ENCODE results near the gene HCAR3.
A peak's percentile ranks its signal among the peaks of the same experiment; 100 is the strongest.
"Not testable (repeated sequence)": the region's sequence is repeated elsewhere in the genome, so short reads cannot be mapped to it uniquely, and the experiment has no call there.

Gene HCAR3

DNA sequence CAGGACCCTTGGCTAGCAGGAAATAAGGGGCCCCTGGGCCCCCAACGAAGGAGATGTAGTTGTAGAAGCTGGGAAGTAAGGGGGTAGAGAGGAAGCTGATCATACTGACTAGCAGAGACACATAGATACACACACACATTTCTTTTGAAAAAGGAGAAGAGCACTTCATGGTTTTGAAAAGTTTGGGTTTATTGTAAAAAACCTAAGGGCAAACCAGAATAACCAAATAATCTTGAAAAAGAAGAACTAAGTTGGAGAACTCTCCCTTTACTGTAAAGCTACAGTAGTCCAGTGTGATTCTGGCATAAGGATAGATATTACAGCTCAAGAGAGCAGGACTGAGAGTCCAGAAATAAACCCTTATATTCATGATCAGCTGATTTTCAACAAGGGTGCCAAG lies 5.8 kb upstream of the HCAR3 start:
- DNase-seq (ENCODE audit: low spot score): no peak

DNA sequence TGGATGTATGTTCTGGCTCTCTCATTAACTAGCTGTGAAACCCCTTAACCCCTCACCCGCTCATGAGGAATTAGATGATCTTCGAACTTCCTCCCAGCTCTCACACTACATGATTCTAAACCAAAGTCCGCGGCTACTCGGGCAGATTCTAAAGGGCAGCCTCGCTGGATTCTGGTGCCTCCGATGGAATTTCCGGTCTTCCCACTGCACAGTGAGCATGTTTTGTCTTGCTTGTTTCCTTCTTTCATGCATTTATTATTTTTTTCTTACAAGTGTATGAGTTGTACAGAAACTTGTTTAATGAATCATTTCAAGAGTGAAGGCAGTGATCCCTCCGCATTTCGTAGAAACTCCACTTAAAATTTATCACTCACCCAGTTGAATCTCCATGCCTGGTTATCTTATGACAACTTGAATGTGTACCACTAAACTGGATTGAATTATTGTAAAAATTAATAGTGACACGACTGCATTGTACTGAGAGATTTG lies 4.5 kb upstream of the HCAR3 start:
- no peak for DNase-seq (ENCODE audit: low spot score)

DNA sequence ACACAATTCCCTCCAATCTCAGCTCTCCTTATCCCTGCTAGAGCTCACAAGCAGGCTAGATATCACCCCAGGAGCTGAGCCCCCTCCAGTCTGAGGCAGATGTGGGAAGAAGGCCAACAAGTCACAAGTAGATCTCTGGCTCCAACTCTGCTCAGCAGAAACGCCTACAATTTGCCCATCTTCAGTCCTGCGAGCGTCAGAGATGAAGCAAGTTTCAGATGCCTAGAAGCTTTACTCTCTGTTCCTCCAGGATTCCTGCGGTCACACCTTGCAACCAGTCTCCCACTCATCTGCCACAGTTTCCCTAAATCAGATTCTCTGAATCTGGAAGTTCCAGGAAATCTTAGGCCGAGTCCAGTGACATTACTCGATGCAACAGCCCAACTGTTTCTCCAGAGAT lies 1.4 kb downstream of the HCAR3 start:
- not testable (repeated sequence) for DNase-seq (ENCODE audit: low spot score)

DNA sequence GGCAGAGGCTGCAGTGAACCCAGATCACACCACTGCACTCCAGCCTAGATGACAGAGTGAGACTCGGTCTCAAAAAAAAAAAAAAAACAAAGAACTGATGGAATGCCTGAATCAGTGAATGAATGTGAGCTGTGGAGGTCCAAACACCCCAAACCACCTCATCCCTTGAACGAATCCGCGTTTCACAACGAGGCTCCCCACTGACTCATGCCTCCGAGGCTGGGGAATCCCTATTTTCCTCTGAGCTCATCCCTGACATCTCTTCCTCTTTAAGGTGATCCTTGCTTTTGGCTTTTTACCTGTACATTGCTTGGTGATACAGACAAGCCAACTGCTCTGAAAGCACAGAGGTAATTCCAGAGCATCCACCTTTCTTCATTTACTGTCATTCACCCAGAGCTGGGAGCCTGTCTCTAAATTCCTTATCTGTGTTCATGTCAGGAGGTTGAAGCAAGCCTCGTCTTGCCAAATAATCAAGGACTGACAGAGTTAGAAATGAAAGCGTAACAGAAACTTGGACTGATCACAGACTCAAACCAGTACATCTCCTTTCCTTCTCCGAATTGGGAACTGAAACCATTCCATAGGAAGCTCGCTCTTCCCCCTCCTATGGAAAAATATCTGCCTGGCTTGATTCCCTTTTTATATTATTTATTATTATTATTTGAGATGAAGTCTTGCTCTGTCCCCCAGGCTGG lies 3.0 kb downstream of the HCAR3 start:
- not testable (repeated sequence) for DNase-seq (ENCODE audit: low spot score)

DNA sequence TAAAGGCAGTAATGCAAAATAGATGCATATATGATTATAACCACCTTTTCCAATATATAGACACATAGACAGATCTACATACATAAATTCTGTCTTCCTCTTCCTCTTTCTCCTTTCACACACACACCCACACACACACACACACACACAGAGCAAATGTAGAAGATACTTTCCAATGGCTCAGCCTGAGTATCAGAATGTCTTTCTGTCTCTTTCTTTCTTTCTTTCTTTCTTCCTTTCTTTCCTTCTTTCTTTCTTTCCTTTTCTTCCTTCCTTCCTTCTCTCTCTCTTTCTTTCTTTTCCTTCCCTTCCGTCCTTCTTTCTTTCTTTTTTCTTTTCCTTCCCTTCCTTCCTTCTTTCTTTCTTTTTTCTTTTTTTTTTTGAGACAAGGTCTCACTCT lies 5.3 kb downstream of the HCAR3 start:
- not testable (repeated sequence) for DNase-seq (ENCODE audit: low spot score)

DNA sequence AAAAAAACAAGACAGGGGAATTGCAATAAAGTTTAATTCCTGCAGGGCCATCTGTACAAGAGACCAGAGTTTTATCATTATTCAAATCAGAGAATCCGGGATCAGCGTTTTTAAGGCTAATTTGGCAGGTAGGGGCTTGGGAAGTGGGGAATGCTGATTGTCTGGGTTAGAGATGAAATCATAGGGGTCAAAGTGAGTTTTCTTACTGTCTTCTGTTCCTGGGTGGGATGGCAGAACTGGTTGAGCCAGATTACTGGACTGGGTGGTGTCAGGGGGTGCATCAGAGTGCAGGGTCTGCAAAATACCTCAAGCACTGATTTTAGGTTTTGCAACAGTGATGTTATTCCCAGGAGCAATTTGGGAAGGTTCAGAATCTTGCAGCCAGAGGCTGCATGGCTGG lies 6.3 kb downstream of the HCAR3 start:
- not testable (repeated sequence) for DNase-seq (ENCODE audit: low spot score)

DNA sequence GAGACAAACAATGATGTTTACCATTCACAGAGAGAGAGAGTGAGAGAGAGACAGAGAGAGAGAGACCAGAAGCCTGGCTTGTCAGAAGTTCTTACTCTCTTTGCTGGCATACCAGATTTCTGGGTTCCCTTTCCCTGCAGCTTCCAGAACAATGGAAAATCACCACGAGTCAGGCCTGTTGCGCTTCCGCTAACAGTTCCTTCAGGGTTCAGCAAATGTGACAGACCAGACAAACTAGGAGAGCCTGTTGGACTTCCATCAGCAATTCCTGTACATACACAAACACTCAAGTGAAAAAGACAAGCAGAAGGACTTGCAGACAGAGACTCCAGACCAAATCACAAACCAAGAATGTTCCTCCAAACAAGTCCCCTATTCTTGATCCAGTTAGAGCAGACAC lies 7.3 kb downstream of the HCAR3 start:
- not testable (repeated sequence) for DNase-seq (ENCODE audit: low spot score)

DNA sequence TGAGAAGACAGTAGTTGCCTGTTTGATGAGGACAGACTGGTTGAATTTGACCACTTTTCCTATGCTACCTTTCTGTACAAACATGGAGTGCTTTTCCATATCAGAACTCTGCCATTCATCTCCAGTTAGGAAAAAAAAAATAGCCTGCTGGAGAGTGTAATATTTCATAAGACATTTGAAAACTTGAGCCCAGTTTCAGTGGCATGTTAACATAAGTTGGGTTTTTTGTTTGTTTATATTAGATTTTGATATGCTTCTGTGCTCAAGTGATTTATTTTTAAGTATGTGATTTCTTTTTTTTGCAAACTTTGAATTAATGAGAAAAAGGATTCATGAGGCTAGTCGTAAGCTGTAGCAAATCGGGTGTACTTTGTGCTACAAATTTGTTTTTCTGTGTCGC lies 12.8 kb downstream of the HCAR3 start:
- not testable (repeated sequence) for DNase-seq (ENCODE audit: low spot score)

DNA sequence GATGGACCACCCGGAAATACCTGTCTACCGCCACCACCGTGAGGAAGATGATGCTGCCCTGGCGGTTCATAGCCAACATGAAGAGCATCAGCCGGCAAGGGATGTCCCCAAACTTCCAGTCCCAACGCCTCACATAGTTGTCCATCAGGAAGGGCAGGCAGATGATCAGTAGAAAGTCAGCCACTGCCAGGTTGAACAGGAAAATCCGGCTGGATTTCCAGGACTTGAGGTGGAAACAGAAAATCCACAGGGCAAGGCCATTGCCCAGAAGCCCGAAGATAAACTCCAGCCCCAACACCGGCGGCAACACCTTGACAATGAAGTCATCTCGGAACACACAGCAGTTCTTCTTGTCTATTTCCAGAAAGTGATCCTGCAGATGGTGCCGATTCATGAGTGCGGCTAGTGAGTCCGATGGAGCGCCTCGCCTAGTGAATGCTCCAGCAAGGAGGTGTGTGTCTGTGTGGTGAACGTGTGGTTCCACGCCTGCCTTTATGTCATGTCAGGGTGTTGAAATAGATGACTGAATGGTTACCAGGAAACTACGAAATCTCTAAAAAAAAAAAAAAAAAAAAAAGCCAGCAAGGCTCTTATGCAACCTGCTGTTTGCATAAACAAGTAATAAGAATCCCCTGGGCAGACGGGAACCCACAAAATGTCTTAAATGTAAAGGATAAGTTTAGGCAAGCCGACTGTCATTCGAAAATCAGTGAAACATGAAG lies 13.6 kb downstream of the HCAR3 start, which contains the start of gene HCAR2:
HCAR2 (minus strand) TSS at position 468 of the 722 bp plus-strand sequence; CDS start at position 394, 74 bp downstream.
- DNase-seq (ENCODE audit: low spot score): not testable (repeated sequence)

DNA sequence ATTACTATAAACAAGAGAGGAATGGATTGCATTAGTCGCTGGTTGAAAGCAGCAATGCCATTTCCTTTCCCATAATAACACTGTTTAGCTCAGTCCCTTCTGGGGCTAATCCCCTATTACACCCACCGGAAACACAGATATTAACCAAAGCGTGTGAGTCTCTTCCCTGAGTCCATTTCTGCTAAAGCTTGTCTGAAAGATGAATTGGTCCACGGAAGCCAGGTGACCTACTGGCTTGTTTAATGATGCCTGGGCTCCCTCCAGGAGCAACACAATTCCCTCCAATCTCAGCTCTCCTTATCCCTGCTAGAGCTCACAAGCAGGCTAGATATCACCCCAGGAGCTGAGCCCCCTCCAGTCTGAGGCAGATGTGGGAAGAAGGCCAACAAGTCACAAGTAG lies 15.1 kb downstream of the HCAR3 start:
- DNase-seq (ENCODE audit: low spot score): not testable (repeated sequence)

DNA sequence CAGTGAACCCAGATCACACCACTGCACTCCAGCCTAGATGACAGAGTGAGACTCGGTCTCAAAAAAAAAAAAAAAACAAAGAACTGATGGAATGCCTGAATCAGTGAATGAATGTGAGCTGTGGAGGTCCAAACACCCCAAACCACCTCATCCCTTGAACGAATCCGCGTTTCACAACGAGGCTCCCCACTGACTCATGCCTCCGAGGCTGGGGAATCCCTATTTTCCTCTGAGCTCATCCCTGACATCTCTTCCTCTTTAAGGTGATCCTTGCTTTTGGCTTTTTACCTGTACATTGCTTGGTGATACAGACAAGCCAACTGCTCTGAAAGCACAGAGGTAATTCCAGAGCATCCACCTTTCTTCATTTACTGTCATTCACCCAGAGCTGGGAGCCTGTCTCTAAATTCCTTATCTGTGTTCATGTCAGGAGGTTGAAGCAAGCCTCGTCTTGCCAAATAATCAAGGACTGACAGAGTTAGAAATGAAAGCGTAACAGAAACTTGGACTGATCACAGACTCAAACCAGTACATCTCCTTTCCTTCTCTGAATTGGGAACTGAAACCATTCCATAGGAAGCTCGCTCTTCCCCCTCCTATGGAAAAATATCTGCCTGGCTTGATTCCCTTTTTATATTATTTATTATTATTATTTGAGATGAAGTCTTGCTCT lies 16.4 kb downstream of the HCAR3 start:
- not testable (repeated sequence) for DNase-seq (ENCODE audit: low spot score)

DNA sequence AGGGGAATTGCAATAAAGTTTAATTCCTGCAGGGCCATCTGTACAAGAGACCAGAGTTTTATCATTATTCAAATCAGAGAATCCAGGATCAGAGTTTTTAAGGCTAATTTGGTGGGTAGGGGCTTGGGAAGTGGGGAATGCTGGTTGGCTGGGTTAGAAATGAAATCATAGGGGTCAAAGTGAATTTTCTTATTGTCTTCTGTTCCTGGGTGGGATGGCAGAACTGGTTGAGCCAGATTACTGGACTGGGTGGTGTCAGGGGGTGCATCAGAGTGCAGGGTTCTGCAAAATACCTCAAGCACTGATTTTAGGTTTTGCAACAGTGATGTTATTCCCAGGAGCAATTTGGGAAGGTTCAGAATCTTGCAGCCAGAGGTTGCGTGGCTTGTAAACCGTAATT lies 19.7 kb downstream of the HCAR3 start:
- DNase-seq (ENCODE audit: low spot score): not testable (repeated sequence)

DNA sequence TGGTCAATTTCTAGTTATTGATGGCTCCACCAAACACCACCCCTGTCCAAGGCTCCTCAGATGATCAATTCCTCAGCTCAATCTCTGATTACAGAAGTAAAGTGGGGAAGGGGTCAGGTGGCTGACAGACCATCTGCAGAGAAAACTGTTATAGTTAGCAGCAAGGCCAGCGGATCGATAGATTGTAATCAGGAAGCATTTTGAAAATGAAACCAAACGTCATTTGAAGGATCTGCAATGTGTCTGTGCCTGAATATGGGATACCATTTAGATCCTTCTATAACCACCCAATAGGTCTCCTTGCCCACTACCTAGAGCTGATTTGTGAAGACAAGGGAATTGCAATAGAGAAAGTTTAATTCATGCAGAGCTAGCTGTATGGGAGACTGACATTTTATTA lies 25.0 kb downstream of the HCAR3 start:
- DNase-seq (ENCODE audit: low spot score): no peak

DNA sequence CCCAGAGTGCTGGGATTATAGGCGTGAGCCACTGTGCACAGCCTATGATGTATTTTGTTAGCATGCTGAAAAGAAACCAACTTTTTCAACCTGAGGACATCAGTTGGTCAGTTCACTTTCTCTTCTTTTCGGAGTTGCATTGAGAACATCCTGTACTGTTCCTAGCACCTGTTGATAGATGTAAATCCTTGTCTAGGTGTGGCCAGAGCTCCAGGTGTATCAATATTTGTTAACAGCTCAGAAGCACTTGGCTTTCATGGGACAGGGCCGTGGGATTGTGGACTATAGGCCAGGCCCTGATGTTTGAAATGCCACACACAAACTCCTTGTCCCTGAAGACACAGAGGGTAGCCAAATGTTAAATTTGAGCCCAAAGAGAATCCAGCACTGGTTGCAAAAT lies 28.3 kb downstream of the HCAR3 start:
- no peak for DNase-seq (ENCODE audit: low spot score)

DNA sequence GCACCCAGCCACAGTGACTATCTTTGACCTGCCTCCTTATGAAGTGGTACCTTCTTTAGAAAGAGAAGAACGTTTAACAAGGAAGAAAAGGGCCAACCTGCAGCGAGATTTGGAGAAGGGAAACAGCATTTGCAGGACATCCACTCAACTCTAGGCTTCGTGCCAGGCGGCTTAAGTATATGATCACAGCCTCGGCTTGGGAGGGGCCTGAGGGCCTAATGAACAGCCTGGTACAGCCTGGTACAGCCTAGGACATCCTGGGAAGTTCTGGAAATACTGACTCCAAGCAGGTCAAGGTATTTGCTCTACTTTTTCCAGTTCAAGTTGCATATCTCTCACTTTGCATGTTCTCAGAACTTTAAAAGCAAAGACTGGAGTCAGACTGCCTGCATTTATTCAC lies 29.5 kb downstream of the HCAR3 start:
- peak; percentile 29 for DNase-seq (ENCODE audit: low spot score)

DNA sequence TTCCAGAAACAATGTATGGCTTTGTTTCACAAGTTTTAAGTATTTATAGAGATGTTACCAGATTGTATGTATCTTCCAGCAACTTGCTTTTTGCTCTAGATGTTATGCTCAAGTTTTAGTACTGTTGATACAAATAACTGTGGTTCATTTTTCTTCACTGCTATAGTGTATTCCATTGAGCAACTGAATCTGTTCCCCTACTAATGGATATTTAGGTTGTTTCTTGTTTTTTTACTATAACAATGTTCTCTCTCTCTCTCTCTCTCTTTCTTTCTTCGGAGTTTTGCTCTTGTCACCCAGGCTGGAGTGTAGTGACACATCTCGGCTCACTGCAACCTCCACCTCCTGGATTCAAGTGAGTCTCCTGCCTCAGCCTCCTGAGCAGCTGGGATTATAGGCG lies 30.1 kb downstream of the HCAR3 start:
- DNase-seq (ENCODE audit: low spot score): no peak

DNA sequence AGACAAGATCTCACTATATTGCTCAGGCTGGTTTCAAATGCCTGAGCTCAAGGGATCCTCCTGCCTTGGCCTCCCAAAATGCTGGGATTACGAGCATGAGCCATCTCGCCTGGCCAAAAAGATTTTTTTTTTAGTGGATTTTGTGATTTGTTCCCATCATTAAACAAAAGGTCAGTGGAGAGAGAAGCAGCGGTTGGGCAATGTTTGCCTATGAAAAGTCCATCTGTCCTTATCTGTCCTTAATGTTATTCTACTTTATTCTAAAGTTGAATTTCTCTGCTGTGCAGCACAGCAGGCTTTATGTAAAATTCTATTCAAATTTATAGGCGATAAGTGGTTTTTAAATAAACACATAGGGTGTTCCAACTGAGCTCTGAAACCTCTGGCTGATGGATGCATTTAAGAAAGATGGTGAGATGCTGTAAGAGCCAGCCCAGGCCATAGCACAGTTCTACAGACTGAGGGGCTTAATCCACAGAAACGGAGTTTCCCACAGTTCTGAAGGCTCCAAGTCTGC lies 32.3 kb downstream of the HCAR3 start:
- no peak for DNase-seq (ENCODE audit: low spot score)

DNA sequence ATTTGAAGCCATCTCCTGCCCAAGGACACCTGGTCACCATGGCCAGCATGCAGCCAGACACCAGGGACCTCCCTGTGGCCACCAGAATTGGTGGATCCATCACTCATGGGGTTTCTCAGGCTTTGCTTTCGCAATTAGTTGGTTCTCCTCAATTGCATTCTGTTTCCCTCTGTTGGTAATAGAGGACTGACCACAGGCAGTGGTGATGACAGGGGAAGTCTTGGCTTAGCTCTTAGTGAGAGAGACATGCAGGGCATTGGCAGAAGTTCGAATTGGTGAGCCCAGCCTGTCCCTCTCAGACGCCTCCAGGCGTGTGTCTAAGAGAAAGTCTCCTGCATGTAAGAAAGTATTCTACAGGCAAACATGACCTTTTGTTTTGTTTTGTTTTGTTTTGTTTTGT lies 34.8 kb downstream of the HCAR3 start:
- DNase-seq (ENCODE audit: low spot score): no peak

DNA sequence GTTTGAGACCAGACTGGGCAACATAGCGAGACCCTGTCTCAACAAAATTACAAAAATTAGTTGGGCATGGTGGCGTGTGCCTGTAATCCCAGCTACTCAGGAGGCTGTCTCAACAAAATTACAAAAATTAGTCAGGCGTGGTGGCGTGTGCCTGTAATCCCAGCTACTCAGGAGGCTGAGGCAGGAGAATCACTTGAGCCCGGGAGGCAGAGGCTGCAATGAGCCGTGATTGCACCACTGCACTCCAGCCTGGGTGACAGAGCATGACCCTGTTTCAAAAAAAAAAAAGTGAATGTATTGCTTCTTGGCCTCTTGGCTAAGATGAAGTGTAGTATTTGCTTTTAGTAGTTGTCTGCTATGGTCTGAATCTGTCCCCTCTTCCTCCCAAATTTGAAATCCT lies 35.6 kb downstream of the HCAR3 start:
- DNase-seq (ENCODE audit: low spot score): not testable (repeated sequence)

DNA sequence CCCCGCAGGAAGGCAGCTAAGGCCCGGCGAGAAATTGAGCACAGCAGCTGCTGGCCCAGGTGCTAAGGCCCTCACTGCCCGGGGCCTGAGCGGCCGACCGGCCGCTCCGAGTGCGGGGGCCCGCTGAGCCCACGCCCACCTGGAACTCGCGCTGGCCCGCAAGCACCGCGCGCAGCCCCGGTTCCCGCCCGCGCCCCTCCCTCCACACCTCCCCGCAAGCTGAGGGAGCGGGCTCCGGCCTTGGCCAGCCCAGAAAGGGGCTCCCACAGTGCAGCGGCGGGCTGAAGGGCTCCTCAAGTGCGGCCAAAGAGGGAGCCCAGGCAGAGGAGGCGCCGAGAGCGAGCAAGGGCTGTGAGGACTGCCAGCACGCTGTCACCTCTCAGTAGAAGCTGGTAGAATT lies 39.8 kb downstream of the HCAR3 start:
- DNase-seq (ENCODE audit: low spot score): not testable (repeated sequence)

DNA sequence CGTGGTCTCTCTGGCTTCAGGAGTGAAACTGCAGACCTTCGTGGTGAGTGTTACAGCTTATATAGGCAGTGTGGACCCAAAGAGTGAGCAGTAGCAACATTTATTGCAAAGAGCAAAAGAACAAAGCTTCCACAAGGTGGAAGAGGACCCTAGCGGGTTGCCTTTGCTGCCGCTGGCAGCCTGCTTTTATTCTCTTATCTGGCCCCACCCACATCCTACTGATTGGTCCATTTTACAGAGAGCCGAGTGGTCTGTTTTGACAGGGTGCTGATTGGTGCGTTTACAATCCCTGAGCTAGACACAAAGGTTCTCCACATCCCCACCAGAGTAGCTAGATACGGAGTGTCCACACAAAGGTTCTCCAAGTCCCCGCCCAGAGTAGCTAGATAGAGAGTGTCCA lies 40.6 kb downstream of the HCAR3 start:
- not testable (repeated sequence) for DNase-seq (ENCODE audit: low spot score)

DNA sequence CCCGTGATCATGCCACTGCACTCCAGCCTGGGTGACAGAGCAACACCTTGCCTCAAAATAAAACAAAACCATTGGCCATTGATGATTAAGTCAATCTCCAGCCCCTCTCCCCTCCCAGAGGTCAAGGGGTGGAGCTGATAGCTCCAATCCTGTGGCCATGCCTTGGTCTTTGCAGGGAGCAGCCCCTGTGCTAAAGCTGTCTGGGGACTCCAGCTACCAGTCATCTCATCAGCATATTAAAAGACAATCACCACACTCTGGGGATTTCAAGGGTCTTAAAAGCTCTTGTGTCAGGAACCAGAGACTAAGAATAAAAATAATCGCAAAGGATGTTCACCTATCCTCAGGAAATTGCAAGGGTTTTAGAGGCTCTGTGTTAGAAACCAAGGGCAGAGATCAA lies 44.1 kb downstream of the HCAR3 start:
- no peak for DNase-seq (ENCODE audit: low spot score)

Data from LoVo (cell line).